HL-60 (cell line): ENCODE data around the gene GPC5.
"Not testable (repeated sequence)": the region's sequence is repeated elsewhere in the genome, so short reads cannot be mapped to it uniquely, and the experiment has no call there.

ENCODE experiments used
- DNase-seq, 2 experiments: peaks; one replicate each; pipeline ENCODE4 v3.0.0-alpha.2; 2010 to 2020; ENCODE audit warnings: low read depth in 1 of 2, low spot score in 1 of 2
- H3K27ac ChIP-seq: fragments of 250-450 bp; sonication (Bioruptor Pico); replicated peaks from 2 replicates; pipeline ENCODE4 v1.5.1; 2020; ENCODE audit warnings: mild to moderate bottlenecking, moderate library complexity
- H3K27me3 ChIP-seq: fragments of 250-450 bp; sonication (Bioruptor Pico); 2 replicates; pipeline ENCODE4 v1.5.1; 2021; ENCODE audit warnings: mild to moderate bottlenecking, moderate library complexity; ENCODE audit not compliant: insufficient read depth, poor library complexity, severe bottlenecking
- H3K4me3 ChIP-seq: replicated peaks from 2 replicates; pipeline ENCODE4 v1.5.1; 2011; ENCODE audit warnings: mild to moderate bottlenecking, control low read depth, low read length; ENCODE audit not compliant: insufficient read depth
- GABPA ChIP-seq: IDR thresholded peaks from 2 replicates; pipeline ENCODE4 v1.6.1; 2012; ENCODE audit warnings: low read depth
- POLR2AphosphoS5 ChIP-seq: IDR thresholded peaks from 2 replicates; pipeline ENCODE4 v1.6.1; 2012; ENCODE audit warnings: low read depth
- SPI1 ChIP-seq: IDR thresholded peaks from 2 replicates; pipeline ENCODE4 v1.6.1; 2012; ENCODE audit warnings: low read depth, mild to moderate bottlenecking, borderline replicate concordance
- TF ChIP-seq, protein P1 (sequence below): IDR thresholded peaks from one replicate; pipeline ENCODE4 v1.5.1; 2011; ENCODE audit warnings: low read length, control low read depth, inconsistent platforms; ENCODE audit not compliant: insufficient read depth
- TF ChIP-seq, protein P2 (sequence below): IDR thresholded peaks from 2 replicates; pipeline ENCODE4 v1.6.1; 2012; ENCODE audit warnings: low read depth; ENCODE audit not compliant: insufficient replicate concordance

GPC5 gene

DNA sequence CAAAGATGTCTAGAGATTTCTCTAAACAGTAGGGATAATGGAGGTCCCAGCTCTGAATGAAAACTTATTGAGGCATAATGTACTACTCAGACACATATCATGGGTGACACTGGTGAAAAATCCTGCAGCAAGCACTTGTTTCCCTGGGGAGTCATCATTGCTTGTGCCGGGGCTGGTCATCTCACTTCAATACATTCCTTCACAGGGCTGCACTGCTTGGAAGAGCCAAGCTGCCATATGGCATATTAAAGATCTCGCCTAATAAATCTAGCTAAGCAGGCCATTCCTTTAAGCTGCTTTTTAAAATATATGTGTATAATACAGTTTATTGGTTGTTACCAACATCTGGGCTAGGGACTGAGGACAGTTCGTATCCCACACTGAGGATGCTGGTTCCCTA lies 1496.0 kb downstream of the GPC5 start:
- no peak for DNase-seq
- H3K4me3 ChIP-seq: no peak overlapping the region
- no peaks in the 10 kb centered on the region for H3K27me3 ChIP-seq
- no peak overlapping the region for H3K27ac ChIP-seq
- TF ChIP-seq, protein P1, sequence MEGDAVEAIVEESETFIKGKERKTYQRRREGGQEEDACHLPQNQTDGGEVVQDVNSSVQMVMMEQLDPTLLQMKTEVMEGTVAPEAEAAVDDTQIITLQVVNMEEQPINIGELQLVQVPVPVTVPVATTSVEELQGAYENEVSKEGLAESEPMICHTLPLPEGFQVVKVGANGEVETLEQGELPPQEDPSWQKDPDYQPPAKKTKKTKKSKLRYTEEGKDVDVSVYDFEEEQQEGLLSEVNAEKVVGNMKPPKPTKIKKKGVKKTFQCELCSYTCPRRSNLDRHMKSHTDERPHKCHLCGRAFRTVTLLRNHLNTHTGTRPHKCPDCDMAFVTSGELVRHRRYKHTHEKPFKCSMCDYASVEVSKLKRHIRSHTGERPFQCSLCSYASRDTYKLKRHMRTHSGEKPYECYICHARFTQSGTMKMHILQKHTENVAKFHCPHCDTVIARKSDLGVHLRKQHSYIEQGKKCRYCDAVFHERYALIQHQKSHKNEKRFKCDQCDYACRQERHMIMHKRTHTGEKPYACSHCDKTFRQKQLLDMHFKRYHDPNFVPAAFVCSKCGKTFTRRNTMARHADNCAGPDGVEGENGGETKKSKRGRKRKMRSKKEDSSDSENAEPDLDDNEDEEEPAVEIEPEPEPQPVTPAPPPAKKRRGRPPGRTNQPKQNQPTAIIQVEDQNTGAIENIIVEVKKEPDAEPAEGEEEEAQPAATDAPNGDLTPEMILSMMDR: no peak
- TF ChIP-seq POLR2AphosphoS5: no peak
- TF ChIP-seq SPI1: no peak
- TF ChIP-seq, protein P2, sequence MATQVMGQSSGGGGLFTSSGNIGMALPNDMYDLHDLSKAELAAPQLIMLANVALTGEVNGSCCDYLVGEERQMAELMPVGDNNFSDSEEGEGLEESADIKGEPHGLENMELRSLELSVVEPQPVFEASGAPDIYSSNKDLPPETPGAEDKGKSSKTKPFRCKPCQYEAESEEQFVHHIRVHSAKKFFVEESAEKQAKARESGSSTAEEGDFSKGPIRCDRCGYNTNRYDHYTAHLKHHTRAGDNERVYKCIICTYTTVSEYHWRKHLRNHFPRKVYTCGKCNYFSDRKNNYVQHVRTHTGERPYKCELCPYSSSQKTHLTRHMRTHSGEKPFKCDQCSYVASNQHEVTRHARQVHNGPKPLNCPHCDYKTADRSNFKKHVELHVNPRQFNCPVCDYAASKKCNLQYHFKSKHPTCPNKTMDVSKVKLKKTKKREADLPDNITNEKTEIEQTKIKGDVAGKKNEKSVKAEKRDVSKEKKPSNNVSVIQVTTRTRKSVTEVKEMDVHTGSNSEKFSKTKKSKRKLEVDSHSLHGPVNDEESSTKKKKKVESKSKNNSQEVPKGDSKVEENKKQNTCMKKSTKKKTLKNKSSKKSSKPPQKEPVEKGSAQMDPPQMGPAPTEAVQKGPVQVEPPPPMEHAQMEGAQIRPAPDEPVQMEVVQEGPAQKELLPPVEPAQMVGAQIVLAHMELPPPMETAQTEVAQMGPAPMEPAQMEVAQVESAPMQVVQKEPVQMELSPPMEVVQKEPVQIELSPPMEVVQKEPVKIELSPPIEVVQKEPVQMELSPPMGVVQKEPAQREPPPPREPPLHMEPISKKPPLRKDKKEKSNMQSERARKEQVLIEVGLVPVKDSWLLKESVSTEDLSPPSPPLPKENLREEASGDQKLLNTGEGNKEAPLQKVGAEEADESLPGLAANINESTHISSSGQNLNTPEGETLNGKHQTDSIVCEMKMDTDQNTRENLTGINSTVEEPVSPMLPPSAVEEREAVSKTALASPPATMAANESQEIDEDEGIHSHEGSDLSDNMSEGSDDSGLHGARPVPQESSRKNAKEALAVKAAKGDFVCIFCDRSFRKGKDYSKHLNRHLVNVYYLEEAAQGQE: no peak
- TF ChIP-seq GABPA: no peak

DNA sequence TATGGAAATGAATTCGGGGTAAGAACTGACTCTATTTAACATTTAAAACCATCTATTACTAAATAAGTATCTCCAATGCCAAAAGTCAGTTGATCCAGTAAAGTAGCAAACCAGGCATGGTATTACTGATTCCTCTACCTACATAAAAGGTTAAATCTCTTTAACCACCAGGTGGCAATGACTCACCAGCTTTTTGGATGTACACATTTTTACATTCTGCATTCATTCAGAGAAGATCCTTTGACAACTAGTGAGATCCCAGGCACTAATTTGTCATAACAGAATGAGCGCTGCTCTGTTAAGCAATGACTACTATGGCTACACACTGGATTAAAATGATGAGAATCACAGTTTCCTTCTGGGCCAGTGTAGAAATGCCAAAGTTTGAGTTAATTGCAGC lies 1498.4 kb downstream of the GPC5 start:
- TF ChIP-seq, protein P2: no peak
- TF ChIP-seq GABPA: no peak
- no peak for TF ChIP-seq SPI1
- TF ChIP-seq, protein P1: no peak
- no peak for TF ChIP-seq POLR2AphosphoS5
- Histone ChIP-seq H3K27me3 (no peaks in the 10 kb centered on the region), H3K27ac (no peak overlapping the region), H3K4me3 (no peak overlapping the region)
- DNase-seq: no peak

DNA sequence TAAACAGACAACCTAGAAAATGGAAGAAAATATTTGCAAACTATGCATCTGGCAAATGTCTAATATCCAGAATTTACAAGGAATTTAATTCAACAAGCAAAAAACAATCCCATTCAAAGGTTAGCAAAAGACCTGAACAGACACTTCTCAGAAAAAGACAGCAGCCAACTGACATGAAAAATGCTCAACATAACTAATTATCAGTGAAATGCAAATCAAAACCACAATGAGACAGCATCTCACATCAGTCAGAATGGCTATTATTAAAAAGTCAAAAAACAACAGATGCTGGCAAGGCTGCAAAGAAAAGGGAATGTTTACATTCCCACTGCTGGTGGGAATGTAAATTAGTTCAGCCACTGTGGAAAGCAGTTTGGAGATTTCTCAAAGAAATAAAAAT lies 1500.5 kb downstream of the GPC5 start:
- DNase-seq, H3K27me3 ChIP-seq, H3K4me3 ChIP-seq, H3K27ac ChIP-seq: not testable (repeated sequence)

DNA sequence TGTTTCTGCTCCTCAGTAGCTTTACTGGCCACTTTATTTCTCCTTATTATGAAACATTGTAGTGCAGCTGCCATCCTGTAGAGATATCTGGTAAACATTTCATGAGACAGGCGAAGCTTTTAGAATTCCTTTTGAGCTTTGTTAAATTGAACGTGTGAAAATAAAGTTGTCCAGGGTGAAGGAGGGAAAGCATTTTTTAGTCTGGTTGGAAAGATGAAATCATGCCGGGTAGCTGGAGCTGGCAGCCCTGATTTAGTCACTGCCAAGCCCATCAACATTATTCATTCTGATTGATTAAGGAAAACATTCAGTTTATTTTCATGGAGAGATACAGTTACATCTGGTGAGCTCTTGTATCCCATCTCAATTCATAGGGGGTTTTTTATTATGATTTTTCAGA lies 1502.0 kb downstream of the GPC5 start:
- Histone ChIP-seq H3K27me3 (no peaks in the 10 kb centered on the region), H3K4me3 (no peak overlapping the region), H3K27ac (no peak overlapping the region)
- DNase-seq: no peak
- no peak for TF ChIP-seq POLR2AphosphoS5
- no peak for TF ChIP-seq GABPA
- TF ChIP-seq, protein P1: no peak
- TF ChIP-seq SPI1: no peak
- TF ChIP-seq, protein P2: no peak
